HCT116 (cell line): Measurements from ENCODE around the gene PRKAG1. TPM values are rescaled to one million over a fixed set of nuclear protein-coding genes. Genes with fewer than 3 reads are reported as not detected.

Experiments
- ATAC-seq: fragments of 200-7000 bp; cut with Tn5 transposase; 2 replicates; pipeline ENCODE4 v1.9.1; 2020; ENCODE audit warnings: mild to moderate bottlenecking, moderate library complexity
- Bru-seq: library from RNA; stranded (reverse); fragments of 400-500 nt; gene quantifications from one replicate; lab custom pipeline; 2021; lab: Mats Ljungman, UMichigan
- BruChase-seq, 2 experiments: library from RNA; stranded (reverse); fragments of 400-500 nt; gene quantifications; one replicate each; lab custom pipeline; 2021; lab: Mats Ljungman, UMichigan
- BruUV-seq: library from RNA; stranded (reverse); fragments of 400-500 nt; replicated peaks from 2 replicates; lab custom pipeline; 2021; lab: Mats Ljungman, UMichigan
- CTCF ChIA-PET: fragments of 300-600 bp; sonication (Branson Sonifier 250); formaldehyde crosslinking; loops from one replicate; lab custom pipeline; 2021; ENCODE audit warnings: antibody characterized with exemption; lab: Charles Lee
- POLR2A ChIA-PET: fragments of 300-600, 350-600 bp; sonication (Branson Sonifier 250); formaldehyde crosslinking; loops from one replicate; lab custom pipeline; 2021; ENCODE audit warnings: antibody characterized with exemption; lab: Charles Lee
- RAD21 ChIA-PET, 2 experiments: fragments of 300-600 bp; sonication (Branson Sonifier 250); formaldehyde crosslinking; loops; one replicate each; lab custom pipeline; 2023; ENCODE audit warnings: low total read pairs in 2 of 2; ENCODE audit not compliant: uncharacterized antibody in 2 of 2, unreplicated experiment in 2 of 2, low non-redundant PET in 1 of 2; lab: Charles Lee
- DNase-seq: peaks from one replicate; pipeline ENCODE4 v3.0.0-alpha.2; 2010; ENCODE audit warnings: low read depth, low spot score
- H2AFZ ChIP-seq: fragments of 200-600 bp; shearing (Covaris generic), sonication (generic); 2 replicates; pipeline ENCODE4 v1.6.1; 2017; ENCODE audit warnings: low read depth, mixed run types, mixed read lengths, antibody characterized with exemption, low read length; ENCODE audit not compliant: poor library complexity, severe bottlenecking
- H3K27ac ChIP-seq: 2 replicates; pipeline ENCODE4 v1.5.1; 2012; ENCODE audit warnings: low read depth, low read length
- H3K27me3 ChIP-seq: fragments of 200-600 bp; sonication (generic); 2 replicates; pipeline ENCODE4 v1.6.1; 2016; ENCODE audit warnings: mixed run types, low read length, mixed read lengths; ENCODE audit not compliant: insufficient read depth
- H3K36me3 ChIP-seq, 2 experiments: fragments of 200-500 bp in 1 of 2; fragments of 200-600 bp in 1 of 2; sonication (Bioruptor generic) in 1 of 2; sonication (generic) in 1 of 2; 2 replicates each; pipeline versions ENCODE4 v1.5.1 to v1.6.1; 2014 to 2016; ENCODE audit warnings: low read length in 2 of 2, inconsistent platforms in 1 of 2, mixed read lengths in 1 of 2, mixed run types in 1 of 2; ENCODE audit not compliant: insufficient read depth in 2 of 2, control insufficient read depth in 1 of 2
- H3K4me1 ChIP-seq, 2 experiments: fragments of 200-600 bp in 1 of 2; sonication (generic) in 1 of 2; 2 replicates each; pipeline versions ENCODE4 v1.5.1 to v1.6.1; 2012 to 2017; ENCODE audit warnings: low read length in 2 of 2, inconsistent platforms in 1 of 2, mild to moderate bottlenecking in 1 of 2, mixed read lengths in 1 of 2, mixed run types in 1 of 2, moderate library complexity in 1 of 2; ENCODE audit not compliant: insufficient read depth in 2 of 2, control insufficient read depth in 1 of 2
- H3K4me2 ChIP-seq: fragments of 200-600 bp; sonication (generic); 2 replicates; pipeline ENCODE4 v1.6.1; 2017; ENCODE audit warnings: mixed run types, low read length, mixed read lengths
- H3K4me3 ChIP-seq, 2 experiments: fragments of 200-600 bp in 1 of 2; sonication (generic) in 1 of 2; replicated peaks in 1 of 2; 2 replicates each; pipeline ENCODE4 v1.5.1; 2011 to 2016; ENCODE audit warnings: low read length in 2 of 2, control low read depth in 1 of 2, low read depth in 1 of 2, mild to moderate bottlenecking in 1 of 2, mixed read lengths in 1 of 2, mixed run types in 1 of 2
- H3K79me2 ChIP-seq: fragments of 200-600 bp; sonication (generic); 2 replicates; pipeline ENCODE4 v1.6.1; 2017; ENCODE audit warnings: mild to moderate bottlenecking, mixed run types, low read length, moderate library complexity, mixed read lengths; ENCODE audit not compliant: insufficient read depth
- H3K9ac ChIP-seq: fragments of 200-600 bp; sonication (generic); 2 replicates; pipeline ENCODE4 v1.6.1; 2016; ENCODE audit warnings: low read length, mixed read lengths
- H3K9me2 ChIP-seq: fragments of 200-600 bp; sonication (generic), shearing (Covaris generic); 2 replicates; pipeline ENCODE4 v1.6.1; 2017; ENCODE audit warnings: mixed run types, mild to moderate bottlenecking, moderate library complexity; ENCODE audit not compliant: insufficient read depth
- H3K9me3 ChIP-seq, 2 experiments: fragments of 200-500 bp in 1 of 2; fragments of 200-600 bp in 1 of 2; sonication (Bioruptor generic) in 1 of 2; sonication (generic) in 1 of 2; 2 replicates each; pipeline ENCODE4 v1.6.1; 2014 to 2017; ENCODE audit warnings: low read length in 2 of 2, mixed read lengths in 2 of 2, inconsistent platforms in 1 of 2, low read depth in 1 of 2, mild to moderate bottlenecking in 1 of 2, mixed run types in 1 of 2, moderate library complexity in 1 of 2; ENCODE audit not compliant: control insufficient read depth in 1 of 2, insufficient read depth in 1 of 2
- H4K20me1 ChIP-seq: fragments of 200-600 bp; sonication (generic), shearing (Covaris generic); 2 replicates; pipeline ENCODE4 v1.6.1; 2017; ENCODE audit warnings: mixed run types, mild to moderate bottlenecking, moderate library complexity; ENCODE audit not compliant: insufficient read depth
- CEBPB ChIP-seq: IDR thresholded peaks from 2 replicates; pipeline ENCODE4 v1.6.1; 2012; ENCODE audit warnings: low read depth
- CTCF ChIP-seq, 3 experiments: fragments of 200-600 bp in 1 of 3; sonication (generic) in 1 of 3; IDR thresholded peaks in 2 of 3; conservative IDR thresholded peaks in 1 of 3; 2 replicates each; pipeline ENCODE4 v1.5.1; 2012 to 2017; ENCODE audit warnings: low read depth in 2 of 3, low read length in 2 of 3, antibody characterized with exemption in 1 of 3, borderline replicate concordance in 1 of 3, control low read depth in 1 of 3, mild to moderate bottlenecking in 1 of 3, mixed read lengths in 1 of 3, mixed run types in 1 of 3, moderate library complexity in 1 of 3; ENCODE audit not compliant: insufficient read depth in 1 of 3
- ELF1 ChIP-seq: IDR thresholded peaks from 2 replicates; pipeline ENCODE4 v1.6.1; 2012; ENCODE audit warnings: low read depth, borderline replicate concordance
- EZH2 ChIP-seq: fragments of 200-600 bp; sonication (generic); IDR thresholded peaks from 2 replicates; pipeline ENCODE4 v1.6.1; 2017; ENCODE audit warnings: antibody characterized with exemption, mixed run types
- EZH2phosphoT487 ChIP-seq: fragments of 200-600 bp; IDR thresholded peaks from 2 replicates; pipeline ENCODE4 v1.6.1; 2018; ENCODE audit warnings: antibody characterized with exemption, borderline replicate concordance
- POLR2A ChIP-seq: IDR thresholded peaks from 2 replicates; pipeline ENCODE4 v1.7.0; 2011; ENCODE audit warnings: borderline replicate concordance; ENCODE audit not compliant: insufficient read depth, insufficient read length; ENCODE audit errors: extremely low read depth
- RAD21 ChIP-seq: IDR thresholded peaks from 2 replicates; pipeline ENCODE4 v1.6.1; 2012; ENCODE audit warnings: low read depth, mild to moderate bottlenecking
- REST ChIP-seq: IDR thresholded peaks from 2 replicates; pipeline ENCODE4 v1.6.1; 2012; ENCODE audit warnings: low read depth
- SP1 ChIP-seq: IDR thresholded peaks from 2 replicates; pipeline ENCODE4 v1.6.1; 2012; ENCODE audit warnings: low read depth
- SRF ChIP-seq: IDR thresholded peaks from 2 replicates; pipeline ENCODE4 v1.6.1; 2012; ENCODE audit warnings: low read depth
- TCF7L2 ChIP-seq: IDR thresholded peaks from 2 replicates; pipeline ENCODE4 v1.7.0; 2011; ENCODE audit warnings: borderline replicate concordance, inconsistent platforms; ENCODE audit not compliant: insufficient read depth, insufficient read length; ENCODE audit errors: extremely low read depth
- YY1 ChIP-seq: IDR thresholded peaks from 2 replicates; pipeline ENCODE4 v1.6.1; 2011; ENCODE audit warnings: low read length, low read depth, moderate library complexity, mild to moderate bottlenecking; ENCODE audit not compliant: insufficient replicate concordance; ENCODE audit errors: extremely low read depth
- ZFX ChIP-seq: fragments of 450-650 bp; IDR thresholded peaks from 2 replicates; pipeline ENCODE4 v1.6.1; 2017
- ZNF274 ChIP-seq: fragments of 200-500 bp; sonication (Bioruptor generic); IDR thresholded peaks from 2 replicates; pipeline ENCODE4 v1.6.1; 2014; ENCODE audit warnings: mild to moderate bottlenecking, low read depth, low read length, inconsistent platforms
- intact Hi-C: fragments of 100-400 bp; cut with micrococcal nuclease; formaldehyde crosslinking; loops from 2 replicates; pipeline ENCODE4 v1.10.0; 2022
- long read RNA-seq: library from polyadenylated mRNA; unstranded; transcript quantifications from one replicate; pipeline ENCODE4 v2.0.0, GENCODE V29; 2021; ENCODE audit not compliant: unreplicated experiment
- polyA plus RNA-seq: library from polyadenylated mRNA; unstranded; fragments of >200 nt; gene quantifications from 2 replicates; pipeline ENCODE4 v1.2.1, GENCODE V29; 2012; ENCODE audit warnings: missing spikeins
- total RNA-seq: library from RNA; stranded (reverse); gene quantifications from one replicate; pipeline ENCODE4 v1.2.1, GENCODE V29; 2021; ENCODE audit not compliant: unreplicated experiment
- TF ChIP-seq, protein P1 (sequence below): IDR thresholded peaks from 2 replicates; pipeline ENCODE4 v1.6.1; 2011; ENCODE audit warnings: mild to moderate bottlenecking, low read length, moderate library complexity; ENCODE audit not compliant: insufficient replicate concordance; ENCODE audit errors: extremely low read depth

Gene PRKAG1
- total RNA-seq (64.6 TPM), Bru-seq, nascent RNA (percentile 90 among the genes with signal in this experiment), BruChase-seq, experiment 1, labeled RNA remaining after a 6-hour chase (percentile 93 among the genes with signal in this experiment), BruChase-seq, experiment 2, labeled RNA remaining after a 2-hour chase (percentile 88 among the genes with signal in this experiment)
- 55.8 and 63.1 TPM in 2 replicates for polyA plus RNA-seq
- long read RNA-seq, transcript PRKAG1-206 (12 exons, 1,699 nt), result major isoform, 48 of 72 reads
- long read RNA-seq, partial matches to known transcripts, result 5 of 72 reads
- long read RNA-seq, other reads (novel, unspliced or antisense), result 18 of 72 reads

DNA sequence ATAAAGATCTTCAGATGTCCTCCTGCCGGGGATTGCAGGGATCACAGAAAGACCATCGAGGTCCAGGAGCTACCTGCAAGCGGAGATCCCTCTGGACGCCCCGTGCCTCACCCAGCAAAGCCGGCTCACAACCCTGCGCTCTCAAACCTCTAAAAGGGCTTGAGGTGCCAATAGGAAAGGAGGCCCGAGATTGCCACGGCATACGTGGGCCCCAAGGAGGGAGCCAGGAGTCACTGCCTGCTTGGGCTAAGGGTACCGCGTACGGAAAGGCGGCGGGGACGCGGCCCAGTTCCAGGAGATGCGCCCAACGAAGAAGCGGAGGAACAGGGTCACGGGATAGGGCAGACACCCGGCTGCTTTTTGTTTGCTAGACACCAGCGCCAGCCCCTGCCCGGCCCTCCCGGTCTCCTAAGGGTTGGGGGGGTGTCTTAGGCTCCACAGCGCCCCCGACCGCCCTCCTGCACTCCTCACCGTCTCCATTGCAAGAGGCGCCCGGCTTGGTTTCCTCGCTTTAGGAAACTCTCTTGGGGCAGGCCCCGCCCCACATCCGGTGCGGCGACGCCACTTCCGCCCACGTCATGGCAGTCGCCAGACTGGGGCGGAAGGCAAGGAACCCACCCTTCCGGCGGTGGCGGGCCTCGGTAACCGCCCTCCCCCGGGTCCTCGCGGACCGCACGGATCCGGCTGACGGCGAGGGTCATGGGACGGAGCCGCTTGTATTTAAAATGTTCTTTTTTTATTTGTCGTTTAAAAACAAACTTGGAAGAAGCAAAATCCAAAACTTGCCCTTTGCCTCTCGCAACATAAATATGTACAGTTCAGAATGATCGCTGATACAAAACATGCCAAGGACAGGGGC, at the start of gene PRKAG1:
Gene PRKAG1, minus strand, starts transcription at position 516 of the 859 bp plus-strand sequence. Its CDS starts 36 bp downstream, at position 480.
- Histone ChIP-seq H3K27me3 (no peaks in the 10 kb centered on the region), H3K9ac (peak within 1 kb of the TSS; percentile 89), H3K27ac (peak within 1 kb of the TSS; percentile 89), H2AFZ (no peak within 1 kb of the TSS), H3K4me1 (peaks cover 8 to 20% of the 10 kb centered on the region in 2 experiments), H3K9me2 (no peaks in the 10 kb centered on the region), H3K4me3 (peak within 1 kb of the TSS; percentile 88 to 93), H3K36me3 (peaks cover 11 to 13% of the 10 kb centered on the region in 2 experiments; a peak in 3 of 4 replicates), H4K20me1 (no peaks in the 10 kb centered on the region), H3K79me2 (peaks cover 11% of the 10 kb centered on the region; the same call in 1 of the 2 replicates), H3K4me2 (peak within 1 kb of the TSS; percentile 96), H3K9me3 (no peaks in the 10 kb centered on the region)
- CTCF ChIA-PET, result interaction anchor here (1.0 to 2.7 kb wide), 6 partner anchors 19 to 166 kb away, joined by 4 to 16 read pairs (median 8); partner anchors contain the start of genes DDN and DDX23
- DNase-seq (peak; percentile 93), ATAC-seq (peak; percentile 85)
- RAD21 ChIA-PET, result no interaction called here
- intact Hi-C loops, result no loop called here
- BruUV-seq, result TSS peak; percentile 69
- POLR2A ChIA-PET, result interaction anchor here (0.9 to 1.5 kb wide), 6 partner anchors 12 to 112 kb away, joined by 3 to 7 read pairs (median 3); partner anchors contain the start of genes DDN and TUBA1B
- no peak for TF ChIP-seq REST
- TF ChIP-seq CTCF (IDR thresholded peaks at IDR 0.05 in 2 of 3, conservative IDR thresholded peaks at IDR 0.05 in 1 of 3; ENCODE audit: borderline replicate concordance in 1 of 3, insufficient read depth in 1 of 3, low read depth in 2 of 3, low read length in 2 of 3), result peak; percentile 35 to 45 (median 42); a peak in 5 of 6 replicates
- peak; percentile 74 for TF ChIP-seq SP1
- TF ChIP-seq ZNF274, result no peak
- peak; percentile 58; the same call in 1 of the 2 replicates for TF ChIP-seq ELF1
- TF ChIP-seq ZFX, result peak; percentile 77
- TF ChIP-seq POLR2A, result peak; percentile 85
- no peak for TF ChIP-seq RAD21
- TF ChIP-seq, protein P1, sequence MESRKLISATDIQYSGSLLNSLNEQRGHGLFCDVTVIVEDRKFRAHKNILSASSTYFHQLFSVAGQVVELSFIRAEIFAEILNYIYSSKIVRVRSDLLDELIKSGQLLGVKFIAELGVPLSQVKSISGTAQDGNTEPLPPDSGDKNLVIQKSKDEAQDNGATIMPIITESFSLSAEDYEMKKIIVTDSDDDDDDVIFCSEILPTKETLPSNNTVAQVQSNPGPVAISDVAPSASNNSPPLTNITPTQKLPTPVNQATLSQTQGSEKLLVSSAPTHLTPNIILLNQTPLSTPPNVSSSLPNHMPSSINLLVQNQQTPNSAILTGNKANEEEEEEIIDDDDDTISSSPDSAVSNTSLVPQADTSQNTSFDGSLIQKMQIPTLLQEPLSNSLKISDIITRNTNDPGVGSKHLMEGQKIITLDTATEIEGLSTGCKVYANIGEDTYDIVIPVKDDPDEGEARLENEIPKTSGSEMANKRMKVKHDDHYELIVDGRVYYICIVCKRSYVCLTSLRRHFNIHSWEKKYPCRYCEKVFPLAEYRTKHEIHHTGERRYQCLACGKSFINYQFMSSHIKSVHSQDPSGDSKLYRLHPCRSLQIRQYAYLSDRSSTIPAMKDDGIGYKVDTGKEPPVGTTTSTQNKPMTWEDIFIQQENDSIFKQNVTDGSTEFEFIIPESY, result peak; percentile 71
- peak; percentile 76 for TF ChIP-seq SRF
- no peak for TF ChIP-seq TCF7L2
- TF ChIP-seq YY1, result peak; percentile 91
- no peak for TF ChIP-seq EZH2phosphoT487
- no peak for TF ChIP-seq EZH2
- TF ChIP-seq CEBPB, result no peak; the same call in 1 of the 2 replicates
